Endothelial cell of hepatic sinusoid (primary cell): Measurements from ENCODE around the gene POLDIP2.

Experiments
- in situ Hi-C: cut with HindIII; loops from 2 replicates; pipeline ENCODE4 v1.10.0; 2017; ENCODE audit warnings: low sequenced_read_pairs

Gene POLDIP2

GRCh38 chr17:28390984-28391383, 33.7 kb upstream of the POLDIP2 start:
- in situ Hi-C loops: no loop called here

GRCh38 chr17:28390563-28390962, 33.2 kb upstream of the POLDIP2 start:
- in situ Hi-C loops: no loop called here

DNA sequence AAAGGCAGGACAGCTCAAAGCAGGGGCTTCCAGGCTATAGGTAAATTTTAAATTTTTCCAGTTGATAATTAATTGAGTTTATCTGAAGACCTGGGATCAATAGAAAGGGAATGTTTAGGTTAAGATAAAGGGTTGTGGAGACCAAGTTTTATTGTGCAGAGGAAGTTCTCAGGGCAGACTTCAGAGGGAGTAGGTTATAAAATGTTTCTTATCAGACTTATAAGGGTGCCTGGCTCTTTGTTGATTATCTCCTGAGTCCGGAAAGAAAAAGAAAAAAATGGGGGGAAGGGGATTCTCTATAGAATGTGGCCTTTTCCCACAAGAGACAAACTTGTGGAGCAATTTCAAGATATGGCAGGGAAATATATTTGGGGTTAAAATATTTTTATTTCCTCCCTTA, 32.8 kb upstream of the POLDIP2 start:
- in situ Hi-C loops: no loop called here

DNA sequence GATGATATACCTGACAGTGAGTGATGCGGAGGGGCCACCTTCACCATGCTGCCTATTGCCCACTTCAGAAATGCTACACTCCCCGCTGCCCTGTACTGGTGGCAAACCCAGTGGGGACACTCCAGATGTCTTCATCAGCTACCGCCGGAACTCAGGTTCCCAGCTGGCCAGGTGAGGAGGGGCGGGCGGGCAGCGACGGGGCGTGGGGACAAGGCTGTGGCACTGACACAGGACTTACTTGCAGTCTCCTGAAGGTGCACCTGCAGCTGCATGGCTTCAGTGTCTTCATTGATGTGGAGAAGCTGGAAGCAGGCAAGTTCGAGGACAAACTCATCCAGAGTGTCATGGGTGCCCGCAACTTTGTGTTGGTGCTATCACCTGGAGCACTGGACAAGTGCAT, 30.8 kb upstream of the POLDIP2 start:
- in situ Hi-C loops: no loop called here

GRCh38 chr17:28386391-28386790, 29.1 kb upstream of the POLDIP2 start:
- in situ Hi-C loops: no loop called here

DNA sequence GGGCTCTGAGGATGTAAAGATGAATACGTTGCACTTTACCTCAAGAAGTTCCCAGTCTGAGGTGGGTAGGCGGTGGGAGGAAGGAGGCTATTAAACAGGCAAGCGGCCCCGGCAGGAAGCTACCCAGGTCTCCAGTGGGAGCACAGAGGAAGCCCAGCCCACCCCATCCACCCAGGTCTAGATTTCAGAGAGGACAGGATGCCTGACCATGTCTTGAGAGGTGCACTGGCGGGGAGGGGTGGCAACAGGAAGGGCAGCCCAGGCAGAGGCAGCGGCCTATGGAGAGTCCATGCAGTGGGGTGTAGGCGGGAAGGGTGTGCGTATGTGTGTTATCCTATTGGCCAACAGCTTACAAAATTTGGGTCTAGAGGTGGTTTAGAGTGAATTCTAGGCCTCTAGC, 28.1 kb upstream of the POLDIP2 start:
- in situ Hi-C loops: no loop called here

GRCh38 chr17:28385037-28385400, 27.7 kb upstream of the POLDIP2 start:
- in situ Hi-C loops: no loop called here

DNA sequence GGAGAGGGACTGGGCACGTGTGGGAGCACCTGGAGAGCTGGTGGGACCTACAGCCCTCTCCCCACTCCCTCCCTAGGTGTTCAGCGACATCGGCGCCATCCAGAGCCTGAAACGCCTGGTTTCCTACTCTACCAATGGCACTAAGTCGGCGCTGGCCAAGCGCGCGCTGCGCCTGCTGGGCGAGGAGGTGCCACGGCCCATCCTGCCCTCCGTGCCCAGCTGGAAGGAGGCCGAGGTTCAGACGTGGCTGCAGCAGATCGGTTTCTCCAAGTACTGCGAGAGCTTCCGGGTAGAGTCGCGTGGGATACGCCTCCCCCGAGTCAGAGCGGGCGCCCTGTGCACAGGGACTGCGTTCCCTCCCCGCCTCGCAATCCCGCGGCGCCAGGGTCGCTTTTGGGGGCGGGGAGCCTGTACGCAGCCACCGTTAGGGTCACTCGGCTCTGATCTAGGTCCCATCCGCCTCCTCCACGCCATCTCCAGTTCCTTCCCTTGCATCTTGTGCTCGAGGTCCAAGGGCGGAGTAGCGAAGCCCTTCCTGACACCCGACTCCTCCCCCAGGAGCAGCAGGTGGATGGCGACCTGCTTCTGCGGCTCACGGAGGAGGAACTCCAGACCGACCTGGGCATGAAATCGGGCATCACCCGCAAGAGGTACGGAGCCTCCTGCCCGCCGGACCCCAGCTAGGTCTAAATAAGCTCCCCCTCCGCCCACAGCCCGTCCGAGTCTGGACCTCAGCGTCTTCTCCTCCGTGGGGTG, 27.1 kb upstream of the POLDIP2 start:
- in situ Hi-C loops: no loop called here

DNA sequence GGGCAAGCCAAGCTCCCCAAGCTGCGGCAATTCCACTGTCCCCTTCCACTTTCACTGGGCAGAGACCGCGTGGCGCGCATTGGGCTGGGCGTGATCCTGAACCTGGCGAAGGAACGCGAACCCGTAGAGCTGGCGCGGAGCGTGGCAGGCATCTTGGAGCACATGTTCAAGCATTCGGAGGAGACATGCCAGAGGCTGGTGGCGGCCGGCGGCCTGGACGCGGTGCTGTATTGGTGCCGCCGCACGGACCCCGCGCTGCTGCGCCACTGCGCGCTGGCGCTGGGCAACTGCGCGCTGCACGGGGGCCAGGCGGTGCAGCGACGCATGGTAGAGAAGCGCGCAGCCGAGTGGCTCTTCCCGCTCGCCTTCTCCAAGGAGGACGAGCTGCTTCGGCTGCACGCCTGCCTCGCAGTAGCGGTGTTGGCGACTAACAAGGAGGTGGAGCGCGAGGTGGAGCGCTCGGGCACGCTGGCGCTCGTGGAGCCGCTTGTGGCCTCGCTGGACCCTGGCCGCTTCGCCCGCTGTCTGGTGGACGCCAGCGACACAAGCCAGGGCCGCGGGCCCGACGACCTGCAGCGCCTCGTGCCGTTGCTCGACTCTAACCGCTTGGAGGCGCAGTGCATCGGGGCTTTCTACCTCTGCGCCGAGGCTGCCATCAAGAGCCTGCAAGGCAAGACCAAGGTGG, 24.0 kb upstream of the POLDIP2 start:
- in situ Hi-C loops: no loop called here

DNA sequence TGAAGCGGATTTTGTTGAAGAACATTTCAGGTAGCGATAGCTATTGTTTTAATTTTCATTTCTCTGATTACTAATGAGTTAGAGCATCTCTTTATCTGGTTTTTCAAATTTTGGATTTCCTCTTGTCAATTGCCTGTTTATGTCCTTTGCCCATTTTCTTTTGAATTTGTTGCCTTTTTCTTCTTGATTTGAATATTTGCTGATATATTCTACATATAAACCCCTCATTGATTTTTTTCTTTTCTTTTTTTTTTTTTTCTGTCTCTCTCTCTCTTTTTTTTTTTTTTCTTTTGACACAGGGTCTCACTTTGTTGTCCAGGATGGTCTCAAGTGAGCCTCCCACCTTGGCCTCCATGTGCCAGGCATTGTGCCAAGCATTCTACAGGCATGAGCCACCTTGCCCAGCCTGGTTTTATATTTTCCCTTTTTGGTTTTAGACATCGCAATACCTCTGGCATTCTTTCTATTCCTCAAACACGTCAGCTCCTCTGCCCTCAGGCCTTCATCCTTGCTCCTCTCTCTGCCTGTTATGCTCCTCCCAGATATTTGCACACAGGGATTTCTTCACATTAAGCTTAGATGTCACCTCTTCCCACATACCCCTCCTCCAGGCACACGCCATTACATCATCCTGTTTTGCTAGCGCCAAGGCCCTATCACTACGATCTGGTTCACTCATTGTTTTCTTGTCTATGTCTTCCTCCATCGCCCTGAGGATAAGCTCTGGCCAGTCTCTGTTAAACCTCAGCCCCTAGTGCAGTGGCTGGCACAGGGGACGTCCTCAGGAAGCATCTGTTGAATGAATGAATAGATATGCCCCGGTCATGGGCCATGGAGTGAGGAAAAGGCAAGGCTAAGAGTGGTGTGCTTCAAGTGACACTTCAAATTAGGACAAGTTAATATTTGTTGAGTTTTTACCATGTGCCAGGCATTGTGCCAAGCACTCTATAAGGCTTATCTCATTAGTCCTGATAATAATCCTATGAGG, 22.8 kb upstream of the POLDIP2 start:
- in situ Hi-C loops: no loop called here

GRCh38 chr17:28372945-28373274, 15.6 kb upstream of the POLDIP2 start:
- in situ Hi-C loops: no loop called here

DNA sequence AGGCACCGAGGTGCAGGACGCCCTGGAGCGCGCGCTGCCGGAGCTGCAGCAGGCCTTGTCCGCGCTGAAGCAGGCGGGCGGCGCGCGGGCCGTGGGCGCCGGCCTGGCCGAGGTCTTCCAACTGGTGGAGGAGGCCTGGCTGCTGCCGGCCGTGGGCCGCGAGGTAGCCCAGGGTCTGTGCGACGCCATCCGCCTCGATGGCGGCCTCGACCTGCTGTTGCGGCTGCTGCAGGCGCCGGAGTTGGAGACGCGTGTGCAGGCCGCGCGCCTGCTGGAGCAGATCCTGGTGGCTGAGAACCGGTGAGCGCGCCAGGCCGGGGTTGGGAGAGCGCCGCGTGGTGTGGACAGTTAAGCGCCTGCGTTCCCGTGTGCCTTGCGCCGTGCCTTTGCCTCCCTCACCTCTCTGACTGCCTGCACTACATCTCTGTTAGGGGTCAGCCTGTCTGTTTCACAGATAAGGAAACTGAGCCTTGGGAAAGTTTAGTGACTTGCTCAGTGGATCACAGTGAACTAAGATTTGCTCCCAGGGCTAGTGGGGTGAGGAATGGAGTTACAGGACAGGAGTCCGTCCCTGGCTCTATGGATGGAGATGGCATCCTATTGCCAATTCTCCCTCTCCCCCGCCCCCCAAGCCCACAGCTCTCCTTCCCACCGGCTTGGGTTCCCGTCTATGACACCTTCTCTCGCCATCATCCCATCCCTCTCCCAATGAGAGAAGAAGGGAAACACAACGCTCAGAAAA, 15.0 kb upstream of the POLDIP2 start:
- in situ Hi-C loops: no loop called here

DNA sequence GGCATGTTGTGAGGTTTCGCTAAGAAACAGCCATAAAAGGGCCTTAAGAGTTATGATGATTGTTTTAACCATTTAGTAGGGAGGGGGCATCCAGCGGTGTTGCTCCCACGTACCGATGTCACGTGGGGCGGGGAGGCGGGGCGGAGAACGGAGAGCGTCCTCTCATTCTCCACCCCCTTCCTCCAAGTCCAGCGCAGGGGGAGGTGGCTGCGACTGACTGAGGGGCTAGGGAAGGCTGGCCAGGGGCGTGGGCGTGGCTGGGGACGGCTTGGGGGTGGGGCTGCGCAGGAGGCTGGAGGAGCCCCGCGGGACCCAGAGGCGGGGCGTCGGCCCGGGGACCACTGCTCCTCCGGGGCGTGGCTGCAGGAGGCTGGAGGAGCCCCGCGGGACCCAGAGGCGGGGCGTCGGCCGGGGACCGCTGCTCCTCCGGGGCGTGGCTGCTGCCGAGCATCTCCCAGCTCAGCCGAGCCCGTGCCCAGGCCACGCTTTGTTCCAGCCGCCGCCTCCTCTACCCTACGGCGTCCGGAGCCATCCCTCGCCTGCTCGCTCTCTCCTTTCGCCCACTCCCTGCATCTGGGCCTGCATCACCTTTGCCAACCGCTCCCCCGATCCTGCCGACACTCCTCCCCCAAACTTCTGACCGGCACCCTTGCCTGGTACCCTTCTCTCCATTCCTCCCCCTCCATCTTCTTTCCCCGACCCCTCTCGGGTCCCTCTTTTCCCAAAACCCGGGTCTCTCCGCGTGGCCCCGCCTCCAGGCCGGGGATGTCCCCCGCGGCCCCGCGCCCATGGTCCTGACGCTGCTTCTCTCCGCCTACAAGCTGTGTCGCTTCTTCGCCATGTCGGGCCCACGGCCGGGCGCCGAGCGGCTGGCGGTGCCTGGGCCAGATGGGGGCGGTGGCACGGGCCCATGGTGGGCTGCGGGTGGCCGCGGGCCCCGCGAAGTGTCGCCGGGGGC, 14.2 kb upstream of the POLDIP2 start, which contains the start of gene SARM1:
TSS of gene SARM1 (plus strand) at position 450 of the 958 bp plus-strand sequence. CDS start at position 789, 339 bp downstream.
- in situ Hi-C loops: no loop called here

GRCh38 chr17:28370744-28371103, 13.4 kb upstream of the POLDIP2 start:
- in situ Hi-C loops: no loop called here

DNA sequence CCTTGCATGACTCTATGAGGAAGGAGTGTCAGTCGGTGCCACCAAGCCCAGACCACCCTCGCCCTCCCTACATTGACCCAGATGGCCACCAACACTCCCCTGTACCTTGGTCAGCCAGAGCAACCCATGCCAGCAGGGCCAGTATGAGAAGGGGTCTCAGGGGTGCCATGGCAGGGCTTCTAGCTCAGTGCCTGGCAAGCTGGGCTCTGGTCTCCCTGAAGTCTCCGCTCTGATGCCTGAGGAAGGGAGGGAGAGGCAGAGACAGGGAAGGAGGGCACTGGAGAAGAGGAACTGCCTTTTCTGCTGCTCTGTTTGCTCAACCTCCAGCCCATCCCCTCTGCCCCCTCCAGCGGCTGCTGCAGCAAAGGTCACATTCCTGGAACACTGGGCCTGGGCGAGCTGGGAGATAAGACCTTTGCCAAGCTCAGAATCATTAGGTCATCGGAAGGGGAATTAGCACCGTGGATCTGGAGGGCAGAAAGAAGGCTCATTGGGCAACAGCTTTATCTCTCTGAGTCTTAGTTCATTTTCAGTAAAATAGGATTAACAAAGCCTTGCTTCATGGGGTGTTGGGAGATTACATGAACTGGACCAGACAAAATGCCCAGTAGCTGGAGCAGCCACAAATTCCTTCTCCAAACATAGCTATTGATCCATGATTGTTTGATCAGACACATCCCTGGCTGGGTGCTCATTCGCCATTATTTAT, 12.9 kb upstream of the POLDIP2 start, which contains the start of gene VTN:
TSS of gene VTN (minus strand) at position 273 of the 709 bp plus-strand sequence. CDS start at position 169, 104 bp downstream.
- in situ Hi-C loops: no loop called here

- in situ Hi-C loops: no loop called here
These were observed 12.3 kb upstream of the POLDIP2 start for GRCh38 chr17:28369684-28370034.

- in situ Hi-C loops: no loop called here
These were observed 11.8 kb upstream of the POLDIP2 start for GRCh38 chr17:28368915-28369683.

DNA sequence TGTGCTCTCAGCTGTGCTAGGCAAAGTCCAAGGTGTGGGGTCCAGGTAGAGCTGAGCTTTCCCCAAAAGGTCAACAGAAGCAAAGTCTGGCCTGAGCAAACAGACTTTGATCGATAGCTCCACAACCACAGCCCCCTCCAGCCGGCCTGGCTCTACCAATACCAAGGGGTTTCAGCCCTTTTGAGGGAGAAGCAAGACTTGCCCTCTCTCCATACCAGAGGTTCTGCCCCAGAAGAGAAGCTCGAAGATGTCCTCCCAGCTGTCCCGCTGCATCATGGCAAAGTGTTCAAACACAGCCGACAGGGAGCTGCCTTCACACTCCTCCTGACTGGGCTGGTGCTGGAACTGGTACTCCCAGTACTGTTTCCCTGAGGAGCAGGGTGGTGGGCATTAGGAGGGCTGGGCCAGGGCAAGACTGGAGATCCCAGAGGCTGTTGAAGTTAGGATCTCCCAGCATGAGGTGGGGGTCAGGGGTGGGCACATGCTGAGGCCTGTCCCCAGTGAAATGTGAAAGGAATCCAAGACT, 11.0 kb upstream of the POLDIP2 start:
- in situ Hi-C loops: no loop called here
